Activated T-cell treated with anti-CD3 and anti-CD28 coated beads, Interleukin-2, amount 50 U/mL, for 1 hour (primary cell): Measurements from ENCODE around the gene LIPC.

ENCODE experiments used
- DNase-seq: peaks from one replicate; pipeline ENCODE4 v3.0.0-alpha.2; 2020

The LIPC gene

DNA sequence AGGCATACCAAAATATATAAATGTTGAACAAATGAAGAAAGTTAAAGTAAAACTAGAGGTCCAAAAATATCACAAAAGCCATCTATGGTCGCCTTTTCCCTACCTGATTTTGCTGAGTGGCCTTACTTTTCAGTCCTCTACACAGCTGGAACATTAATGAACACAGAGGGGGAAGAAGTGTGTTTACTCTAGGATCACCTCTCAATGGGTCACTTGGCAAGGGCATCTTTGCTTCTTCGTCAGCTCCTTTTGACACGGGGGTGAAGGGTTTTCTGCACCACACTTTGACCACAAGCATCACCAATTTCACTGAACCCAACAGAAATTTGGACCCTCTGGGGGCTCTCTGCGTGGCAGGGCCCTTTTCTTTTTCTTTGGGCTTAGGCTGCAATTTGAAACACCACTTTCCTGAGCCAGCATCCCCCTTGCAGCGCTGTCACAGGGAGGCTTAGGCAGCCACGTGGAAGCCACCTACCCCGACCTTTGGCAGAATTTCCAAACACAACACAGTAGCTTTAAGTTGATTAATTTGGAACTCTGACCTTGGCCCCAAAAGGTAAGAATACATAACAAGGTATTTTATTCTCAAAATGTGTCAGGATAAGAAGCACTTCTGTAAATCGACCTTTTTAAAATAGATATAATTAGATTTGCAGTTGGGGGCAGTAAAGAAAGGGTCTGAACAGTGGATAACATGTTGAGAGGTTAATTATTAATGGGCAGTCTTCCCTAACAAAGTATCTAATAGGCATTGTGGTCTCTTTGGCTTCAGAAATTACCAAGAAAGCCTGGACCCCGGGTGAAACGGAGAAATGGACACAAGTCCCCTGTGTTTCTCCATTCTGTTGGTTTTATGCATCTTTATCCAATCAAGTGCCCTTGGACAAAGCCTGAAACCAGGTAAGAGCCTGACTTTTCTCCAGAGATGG is at the start of gene LIPC:
Gene LIPC (plus strand): TSS at position 771 of the 929 bp plus-strand sequence. CDS start 42 bp downstream, at position 813.
- no peak for DNase-seq

DNA sequence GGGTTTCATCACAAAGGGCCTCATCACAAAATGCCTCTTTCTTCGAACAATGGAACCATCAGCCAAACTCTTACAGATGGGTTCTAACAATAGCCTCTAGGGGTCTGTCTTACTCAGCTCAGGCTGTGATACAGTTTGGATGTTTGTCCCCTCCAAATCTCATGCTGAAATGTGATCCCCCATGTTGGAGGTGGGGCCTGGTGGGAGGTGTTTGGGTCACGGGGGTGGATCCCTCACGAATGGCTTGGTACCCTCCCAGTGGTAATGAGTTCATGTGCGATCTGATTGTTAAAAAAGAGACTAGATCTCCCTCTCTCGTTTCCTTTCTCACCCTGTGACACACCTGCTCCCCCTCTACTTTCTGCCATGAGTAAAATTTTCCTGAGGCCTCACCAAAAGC is 47.9 kb upstream of the LIPC start:
- DNase-seq = no peak

DNA sequence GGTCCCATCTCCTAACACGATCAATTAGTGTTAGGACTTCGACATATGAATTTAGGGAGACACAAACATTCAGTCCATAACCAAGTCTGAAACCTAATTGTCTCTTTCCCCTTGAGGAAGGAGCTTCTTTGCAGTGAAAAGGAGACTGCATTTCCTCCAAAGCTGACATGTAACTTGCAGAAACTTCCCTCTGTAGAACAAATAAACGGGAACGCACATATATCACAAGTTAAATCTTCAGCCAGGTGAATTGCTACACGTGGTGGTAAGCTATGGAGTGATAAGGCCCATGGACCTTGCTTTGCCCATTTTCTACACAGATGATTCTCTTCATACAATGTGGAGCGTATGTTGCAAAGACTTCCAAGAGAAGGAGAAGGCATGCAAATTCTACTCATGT is 47.1 kb upstream of the LIPC start:
- DNase-seq = no peak

DNA sequence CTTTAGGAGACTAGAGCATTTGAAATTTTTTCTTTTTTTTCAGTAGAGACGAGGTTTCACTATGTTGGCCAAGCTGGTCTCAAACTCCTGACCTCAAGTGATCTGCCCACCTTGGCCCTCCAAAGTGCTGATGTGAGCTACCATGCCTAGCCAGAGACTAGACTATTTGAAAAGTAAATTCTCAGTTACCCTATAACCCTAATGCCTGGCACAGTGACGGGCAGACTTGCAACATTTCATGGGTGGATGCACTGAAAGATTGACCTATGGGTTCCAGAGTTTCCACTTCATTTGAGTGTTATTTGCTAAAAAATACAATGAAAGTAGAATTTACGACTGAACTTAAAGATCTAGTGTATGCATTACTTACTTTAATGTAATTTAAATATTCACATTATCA is 45.7 kb upstream of the LIPC start:
- DNase-seq = no peak

DNA sequence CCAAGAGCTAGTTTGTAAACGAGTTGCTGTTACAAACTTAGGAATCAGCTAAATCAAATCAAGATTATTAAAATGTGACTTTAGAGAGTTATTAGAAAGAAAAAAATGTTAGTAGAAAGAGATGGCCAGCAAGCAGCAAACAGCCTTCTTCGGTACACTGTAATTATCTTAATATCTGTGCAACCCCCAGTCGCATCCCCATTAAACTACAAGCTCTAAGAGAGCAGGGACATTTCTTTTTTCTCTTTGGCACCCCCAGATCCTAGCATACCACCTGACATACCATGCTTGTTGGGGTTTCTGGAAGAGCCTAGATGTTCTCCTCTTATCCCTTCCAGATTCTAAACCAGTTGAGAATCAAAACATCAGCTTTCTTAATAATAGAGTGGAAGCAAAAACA is 45.1 kb upstream of the LIPC start:
- no peak for DNase-seq

DNA sequence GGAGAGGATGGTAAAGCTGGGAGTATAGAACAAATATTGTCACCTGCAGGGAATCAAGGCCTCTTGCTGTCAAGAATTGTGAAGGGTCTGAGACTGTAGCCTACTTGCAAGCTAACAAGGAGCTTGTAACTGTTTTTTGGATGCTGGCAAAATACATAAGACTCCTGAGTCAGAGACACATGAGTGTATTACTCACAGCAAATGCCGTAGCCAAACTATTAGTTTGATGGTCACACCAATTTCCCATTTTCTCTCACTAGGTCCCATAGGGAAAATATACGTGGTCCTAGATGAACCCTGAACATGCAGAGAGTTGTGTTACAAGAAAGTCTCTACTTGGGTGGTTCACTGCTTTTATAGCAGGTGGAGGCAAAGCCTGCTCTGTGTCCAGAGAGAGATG is 44.7 kb upstream of the LIPC start:
- no peak for DNase-seq

DNA sequence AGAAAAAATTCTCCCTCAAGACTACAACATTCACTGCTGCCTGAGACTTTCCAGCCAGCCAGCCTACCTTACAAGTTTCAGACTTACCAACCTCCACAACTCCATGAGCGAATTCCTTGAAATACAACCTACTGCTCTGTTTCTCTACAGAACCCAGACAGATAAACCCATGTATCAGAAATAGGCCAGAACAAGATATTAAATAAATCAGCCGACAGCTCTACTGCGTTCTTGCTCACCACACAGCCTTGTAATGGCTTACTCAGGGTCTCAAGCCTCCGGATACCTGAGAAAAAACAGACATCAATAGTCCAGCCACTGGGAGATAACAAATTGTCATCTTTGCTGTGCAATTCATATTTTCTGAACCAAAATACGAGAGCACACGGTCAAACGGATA is 43.6 kb upstream of the LIPC start:
- DNase-seq = no peak

DNA sequence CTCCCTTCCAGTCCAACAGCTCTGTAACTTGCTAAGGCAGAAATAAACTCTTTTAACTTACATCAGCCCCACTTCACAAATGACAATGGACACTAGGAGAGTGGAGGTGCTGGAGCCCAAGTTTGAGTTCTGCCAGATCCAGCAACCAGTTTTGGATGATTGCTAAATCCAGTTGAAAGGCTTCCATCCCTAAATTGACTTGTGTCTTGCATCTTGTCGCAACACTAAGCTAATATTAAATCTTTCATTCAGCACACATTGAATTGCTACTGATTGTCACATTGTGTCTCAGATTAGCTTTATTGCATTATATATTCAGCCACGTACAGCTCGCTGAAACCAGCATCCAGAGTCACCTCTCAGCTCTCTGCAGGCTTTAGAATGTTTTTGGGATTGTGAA is 41.7 kb upstream of the LIPC start:
- no peak for DNase-seq

DNA sequence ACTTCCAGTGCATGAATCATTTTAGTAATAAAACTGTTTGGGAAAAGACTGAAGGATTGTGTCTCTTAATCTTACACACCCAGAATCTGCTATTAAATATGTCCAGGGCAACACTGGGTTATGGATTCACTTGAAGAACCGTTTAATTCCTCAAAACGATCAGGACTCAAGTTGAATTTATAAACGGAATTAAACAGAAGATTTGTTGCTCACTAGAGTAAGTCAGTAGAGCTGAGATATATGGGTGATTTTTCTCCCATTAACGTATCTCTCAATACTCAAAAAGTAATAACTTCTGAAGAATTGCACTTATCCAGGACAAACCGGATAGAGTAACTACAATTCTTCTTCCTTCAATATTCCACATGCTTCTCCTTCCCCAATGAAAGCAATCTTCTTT is 41.1 kb upstream of the LIPC start:
- DNase-seq = no peak

DNA sequence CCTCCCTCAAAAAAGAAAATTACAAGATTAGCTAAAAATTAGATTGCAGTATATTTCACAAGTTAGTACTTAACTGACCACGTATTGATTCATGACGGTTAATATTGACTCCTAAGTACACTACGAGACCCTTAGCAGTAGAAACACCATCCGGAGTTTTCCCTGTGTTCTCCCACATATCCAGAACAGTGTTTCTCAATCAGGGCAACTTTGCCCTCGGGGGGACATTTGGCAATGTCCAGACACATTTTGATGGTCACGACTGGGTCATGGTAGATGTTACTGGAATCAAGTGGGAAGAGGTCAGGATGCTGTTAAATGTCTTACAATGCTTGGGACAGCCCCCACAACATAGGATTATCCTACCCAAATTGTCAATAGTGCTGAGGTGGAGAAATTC is 40.7 kb upstream of the LIPC start:
- no peak for DNase-seq

DNA sequence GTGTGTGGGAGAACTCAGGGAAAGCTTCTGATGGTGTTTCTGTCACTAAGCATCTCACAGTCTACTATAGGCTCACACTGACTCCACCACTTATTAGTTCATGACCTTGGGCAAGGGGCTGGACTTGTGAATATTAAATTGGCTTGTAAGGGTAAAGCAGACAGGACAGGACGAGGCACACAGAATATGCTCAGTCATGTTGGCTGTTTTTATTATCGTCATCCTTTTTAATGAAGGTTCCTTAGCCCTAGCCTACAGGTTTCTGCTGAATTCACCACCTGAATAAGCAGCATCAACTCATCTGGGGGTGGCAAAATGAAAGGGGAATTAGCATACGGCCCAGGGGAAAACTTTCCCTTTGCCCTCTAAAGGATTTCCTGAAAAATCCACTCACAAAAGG is 39.6 kb upstream of the LIPC start:
- DNase-seq = no peak

DNA sequence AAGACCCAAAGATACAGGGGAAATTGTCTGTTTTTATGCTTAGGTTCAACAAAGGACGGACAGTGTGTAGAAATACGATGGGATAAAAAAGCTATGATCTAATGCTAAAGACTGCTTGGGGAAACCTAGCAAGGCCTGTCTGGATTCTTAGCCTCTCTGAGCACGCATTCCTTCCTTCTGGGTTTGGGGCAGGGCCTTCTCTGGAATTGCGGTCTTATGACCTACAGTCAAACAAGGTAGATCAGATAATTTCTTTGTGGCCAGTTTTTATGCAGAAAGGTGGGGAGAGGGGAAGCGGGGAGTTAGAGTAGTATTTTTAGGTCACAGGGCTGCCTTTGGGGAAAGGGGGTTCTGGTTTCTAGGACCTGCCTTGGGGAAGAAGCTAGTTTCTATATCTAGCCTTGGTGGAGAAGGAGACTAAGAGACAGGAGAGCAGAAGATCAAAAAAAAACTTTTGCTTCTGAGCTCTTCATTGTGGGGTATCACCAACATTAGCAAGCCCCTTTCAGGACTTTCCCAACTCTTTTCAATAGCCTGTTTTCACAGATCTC is 39.1 kb upstream of the LIPC start:
- DNase-seq = no peak

DNA sequence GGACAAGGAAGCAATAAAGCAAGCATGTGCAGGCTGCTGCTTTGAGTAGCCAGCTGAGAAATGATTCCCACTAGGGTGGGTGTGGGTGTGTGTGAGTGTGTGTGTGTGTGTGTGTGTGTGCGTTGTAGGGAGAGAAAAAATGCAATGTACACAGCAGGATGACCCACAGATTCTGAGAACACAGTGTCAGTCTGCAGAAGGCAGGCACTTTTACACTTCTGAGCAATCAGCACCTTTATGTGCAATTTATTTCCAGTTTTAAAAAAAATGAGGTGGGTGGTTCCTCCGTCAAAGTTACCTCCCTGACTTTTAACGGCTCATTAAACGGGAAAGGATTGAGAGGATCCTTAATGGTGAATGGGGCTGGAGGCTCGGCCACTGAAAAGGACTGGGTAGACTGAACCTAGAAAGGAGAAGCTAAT is 38.5 kb upstream of the LIPC start:
- no peak for DNase-seq

DNA sequence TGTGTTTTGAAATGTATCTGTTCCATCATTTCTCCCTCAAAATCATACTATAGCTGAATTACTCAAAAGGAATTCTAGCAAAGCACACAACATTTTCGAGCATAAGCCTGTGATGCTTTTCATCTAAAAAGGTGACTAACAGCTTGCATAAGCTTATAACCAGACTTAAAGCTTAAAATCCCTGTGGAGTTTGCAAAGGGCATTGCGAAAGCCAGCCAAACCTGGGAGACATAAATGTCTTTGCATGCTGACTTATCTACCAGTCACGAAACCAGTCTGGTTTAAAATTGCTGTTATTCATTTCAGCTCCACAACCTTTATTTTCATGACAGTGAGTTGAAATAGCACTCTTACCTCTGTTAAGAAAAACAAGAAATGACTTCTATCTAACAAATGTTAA is 35.6 kb upstream of the LIPC start:
- no peak for DNase-seq

DNA sequence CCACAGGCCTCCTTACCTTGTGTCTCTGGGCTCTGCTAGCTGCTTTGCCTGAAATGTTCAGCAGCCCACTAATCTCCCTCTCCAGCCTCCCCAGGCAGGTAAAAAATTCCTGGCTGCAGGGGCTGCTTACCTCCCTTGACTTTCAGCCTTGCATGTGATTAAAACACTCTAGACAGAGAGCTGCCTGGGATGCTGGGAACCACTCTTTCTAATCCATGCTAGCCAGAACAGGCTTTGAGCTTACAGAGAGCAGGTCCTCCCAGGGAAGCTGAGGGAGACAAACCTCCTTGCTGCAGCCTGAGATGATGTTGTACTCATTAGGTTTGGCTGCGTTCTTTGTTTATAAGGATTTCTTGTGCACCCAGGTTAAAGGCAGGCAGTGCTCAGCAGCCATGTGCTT is 33.7 kb upstream of the LIPC start:
- no peak for DNase-seq

DNA sequence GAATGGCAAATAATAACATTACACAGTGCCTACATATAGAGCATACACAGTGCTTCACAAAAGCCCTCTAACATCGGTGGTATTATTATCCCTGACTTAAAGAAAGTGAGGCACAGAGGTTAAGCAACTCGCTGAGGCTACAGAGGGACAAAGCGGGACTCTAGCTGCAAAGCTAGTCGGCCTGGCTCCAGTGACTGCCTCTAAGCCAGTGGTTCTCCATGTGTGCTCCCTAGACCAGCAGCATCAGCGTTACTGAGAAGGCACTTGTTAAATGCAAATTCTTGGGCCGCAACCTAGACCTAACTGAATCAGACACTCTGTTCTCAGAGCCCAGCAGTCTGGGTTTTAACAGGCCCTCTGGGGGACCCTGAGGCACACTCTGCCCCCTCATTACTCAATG is 33.1 kb upstream of the LIPC start:
- no peak for DNase-seq

DNA sequence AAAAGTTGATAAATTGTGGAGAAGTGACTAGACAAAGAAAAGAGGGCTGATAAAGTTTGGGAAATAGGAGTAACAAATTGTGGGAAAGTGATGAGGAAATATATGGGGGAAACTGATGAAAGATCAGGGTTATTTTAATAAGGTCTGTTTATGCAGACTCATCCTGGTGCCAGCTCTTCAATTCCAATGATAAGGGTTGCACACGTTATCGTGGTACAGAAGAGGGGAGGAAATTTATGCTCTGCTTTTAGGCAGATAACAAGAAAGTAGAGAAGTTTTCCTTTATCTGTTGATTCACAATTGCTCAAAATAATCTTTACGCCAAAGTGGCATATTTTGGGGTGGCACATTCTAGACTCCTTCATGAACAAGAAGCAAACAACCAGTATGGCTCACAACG is 32.1 kb upstream of the LIPC start:
- DNase-seq = no peak

DNA sequence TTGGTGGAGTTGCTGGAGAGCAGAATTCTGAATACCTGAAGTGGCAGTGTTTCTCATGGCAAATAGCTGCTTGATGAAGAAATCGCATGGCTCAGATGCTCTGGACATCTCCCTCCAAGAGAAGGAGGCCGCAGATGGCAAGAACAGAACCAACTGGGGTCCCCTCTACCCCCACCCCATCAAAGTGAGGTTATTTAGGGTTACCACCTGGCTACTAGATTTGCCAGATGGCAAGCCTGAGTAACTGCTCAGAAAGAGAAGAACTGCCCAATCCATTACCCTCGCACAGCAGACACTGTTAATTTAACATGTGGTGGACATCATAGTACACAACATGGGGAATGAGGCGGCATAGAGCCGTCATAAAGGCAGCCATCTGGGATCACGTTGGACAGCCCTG is 30.5 kb upstream of the LIPC start:
- DNase-seq = no peak

DNA sequence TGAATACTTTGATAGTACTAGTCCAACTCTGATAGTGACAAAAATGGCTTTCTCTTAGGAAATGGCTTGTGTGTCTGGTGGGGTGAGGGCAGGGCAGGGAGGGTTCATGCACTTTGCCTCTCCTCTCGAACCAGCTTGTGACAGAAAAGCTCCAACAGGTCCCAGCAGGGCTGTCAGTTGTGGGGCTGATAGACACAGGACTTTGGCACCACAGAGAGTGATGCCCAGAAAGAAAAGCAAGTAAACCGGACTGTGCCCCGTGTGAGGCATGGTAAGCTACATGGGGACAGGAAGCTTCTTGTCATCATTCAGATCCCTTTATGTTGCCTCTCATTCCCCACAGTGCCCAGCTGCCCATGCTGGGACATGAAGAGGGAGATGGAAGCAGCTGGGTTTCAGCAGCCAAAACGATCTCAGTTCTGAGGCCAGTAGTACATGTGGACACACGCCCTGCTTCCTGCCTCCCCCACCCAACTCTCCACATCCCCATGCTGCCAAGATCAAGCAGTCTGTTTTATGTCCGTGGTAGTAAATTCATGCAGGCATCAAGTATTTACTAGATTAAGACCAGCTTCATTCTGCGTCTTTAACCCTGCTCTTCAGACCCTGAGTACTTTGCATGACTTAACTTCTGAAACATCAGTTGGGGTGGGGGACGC is 29.7 kb upstream of the LIPC start:
- no peak for DNase-seq

DNA sequence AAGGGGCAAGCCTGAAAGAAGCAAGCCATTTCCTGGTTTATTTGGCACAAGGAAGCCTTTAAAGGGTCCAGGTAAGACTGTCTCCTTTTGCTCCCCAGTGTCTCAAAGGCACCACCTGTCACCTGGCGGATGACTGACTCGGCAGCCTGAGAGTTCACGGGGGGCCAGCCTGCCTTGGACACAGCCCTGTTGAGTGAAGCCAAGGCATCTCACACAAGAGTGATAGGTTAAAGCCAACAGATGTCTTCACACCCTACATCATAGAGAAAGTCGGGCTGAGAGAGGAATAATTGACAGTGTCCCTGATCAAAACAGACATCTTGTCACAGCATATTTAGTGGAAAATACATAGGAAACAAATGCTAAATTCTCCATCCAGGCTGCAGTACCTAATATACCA is 28.2 kb upstream of the LIPC start:
- DNase-seq = no peak

DNA sequence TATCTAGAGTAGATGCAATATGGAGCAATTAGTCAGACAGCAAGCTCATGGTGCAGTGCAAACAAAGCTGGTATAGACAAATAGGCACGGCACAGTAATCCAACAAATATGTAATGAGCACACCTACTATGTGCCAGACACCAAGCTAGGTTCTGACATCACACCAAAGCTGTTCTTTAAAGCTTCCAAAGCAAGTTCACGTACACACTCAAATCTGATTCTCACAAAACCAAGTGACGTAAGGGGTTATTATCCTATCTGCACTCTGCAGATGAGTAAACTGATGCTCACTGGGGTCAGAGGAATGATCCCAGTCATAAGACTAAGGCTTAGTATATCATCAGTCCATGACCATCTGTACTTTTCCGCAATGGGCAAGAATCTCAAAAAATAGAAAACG is 27.8 kb upstream of the LIPC start:
- DNase-seq = no peak

DNA sequence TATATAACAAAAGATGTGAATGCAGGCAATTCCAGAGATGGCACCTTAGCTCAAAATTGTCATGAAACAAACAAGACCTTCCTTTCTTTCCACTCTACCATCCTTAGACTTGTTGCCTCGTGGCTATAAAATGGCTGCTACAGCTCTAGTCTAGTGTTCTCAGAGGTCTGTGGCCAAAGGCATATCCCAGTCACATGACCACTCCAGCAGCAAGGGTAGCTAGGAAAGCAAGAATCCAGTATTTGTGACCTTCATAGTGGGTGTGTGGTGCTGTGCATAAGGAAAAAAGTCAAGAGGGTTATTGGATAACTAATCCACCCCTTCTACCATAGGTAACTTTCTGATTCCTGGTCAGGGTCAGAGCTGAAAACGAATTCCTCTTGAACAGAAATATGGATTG is 27.1 kb upstream of the LIPC start:
- no peak for DNase-seq

DNA sequence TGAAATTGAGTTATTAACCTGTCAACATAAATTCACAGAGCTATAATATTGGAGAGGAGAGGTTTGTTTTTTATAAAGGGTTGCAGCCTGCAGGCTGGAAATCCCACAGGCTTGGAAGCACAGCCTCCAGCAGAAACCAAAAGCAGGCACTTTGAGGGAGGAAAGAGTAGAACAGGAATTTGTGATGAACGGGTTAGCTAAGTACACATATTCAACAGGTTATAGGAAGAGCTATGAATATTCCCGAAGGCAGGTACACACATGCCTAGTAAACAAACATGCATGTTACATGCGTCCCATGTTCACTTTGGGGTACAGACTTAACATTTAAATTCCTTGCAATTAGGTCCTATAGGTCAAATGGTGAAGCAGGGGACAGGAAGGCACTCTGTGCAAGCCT is 25.9 kb upstream of the LIPC start:
- DNase-seq = no peak

DNA sequence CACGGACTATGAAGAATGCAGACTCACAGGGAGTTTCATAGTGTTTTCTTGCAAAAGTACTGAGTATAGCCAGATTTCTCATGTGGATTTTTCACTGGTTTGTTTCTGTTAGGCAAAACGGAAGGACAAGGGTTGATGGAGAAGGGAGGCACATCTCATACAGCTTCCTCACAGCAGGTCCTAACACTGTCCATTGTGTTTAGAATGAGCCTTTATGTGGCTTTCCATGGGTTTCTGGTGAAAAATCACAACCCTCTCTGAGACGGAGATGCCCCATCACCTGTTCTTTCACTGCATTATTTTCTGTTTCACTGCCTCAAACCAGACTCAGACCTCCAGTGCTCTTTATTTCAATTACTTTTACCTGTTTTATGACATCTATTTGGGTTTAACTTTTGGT is 25.0 kb upstream of the LIPC start:
- DNase-seq = no peak
